Ectodermal cell (in vitro differentiated cells): ENCODE data around the gene ADAM21.
"Not testable (repeated sequence)": the region's sequence is repeated elsewhere in the genome, so short reads cannot be mapped to it uniquely, and the experiment has no call there.

ENCODE experiments used
- H3K27ac ChIP-seq: 2 replicates; pipeline ENCODE4 v1.7.0; 2013; ENCODE audit warnings: mild to moderate bottlenecking, low read depth, low read length; ENCODE audit not compliant: insufficient read depth, poor library complexity, severe bottlenecking
- H3K27me3 ChIP-seq: 2 replicates; pipeline ENCODE4 v1.7.0; 2013; ENCODE audit warnings: mild to moderate bottlenecking, low read length; ENCODE audit not compliant: insufficient read depth, control insufficient read depth, poor library complexity, severe bottlenecking
- H3K36me3 ChIP-seq: one replicate; pipeline ENCODE4 v1.7.0; 2013; ENCODE audit warnings: low read length; ENCODE audit not compliant: control insufficient read depth, insufficient read depth
- H3K4me1 ChIP-seq: one replicate; pipeline ENCODE4 v1.7.0; 2013; ENCODE audit warnings: low read length; ENCODE audit not compliant: control insufficient read depth, insufficient read depth
- H3K4me3 ChIP-seq: 2 replicates; pipeline ENCODE4 v1.7.0; 2013; ENCODE audit warnings: low read depth, low read length, control low read depth; ENCODE audit not compliant: insufficient read depth
- H3K9me3 ChIP-seq: 2 replicates; pipeline ENCODE4 v1.7.0; 2013; ENCODE audit warnings: mild to moderate bottlenecking, low read length, moderate library complexity; ENCODE audit not compliant: control insufficient read depth
- WGBS, 2 experiments: methylation state at CpG; one replicate each; pipeline ENCODE4 v1.1.7; 2013; ENCODE audit warnings: missing lambda C conversion rate in 2 of 2; 5-methylcytosine and 5-hydroxymethylcytosine counted together

Gene ADAM21

DNA sequence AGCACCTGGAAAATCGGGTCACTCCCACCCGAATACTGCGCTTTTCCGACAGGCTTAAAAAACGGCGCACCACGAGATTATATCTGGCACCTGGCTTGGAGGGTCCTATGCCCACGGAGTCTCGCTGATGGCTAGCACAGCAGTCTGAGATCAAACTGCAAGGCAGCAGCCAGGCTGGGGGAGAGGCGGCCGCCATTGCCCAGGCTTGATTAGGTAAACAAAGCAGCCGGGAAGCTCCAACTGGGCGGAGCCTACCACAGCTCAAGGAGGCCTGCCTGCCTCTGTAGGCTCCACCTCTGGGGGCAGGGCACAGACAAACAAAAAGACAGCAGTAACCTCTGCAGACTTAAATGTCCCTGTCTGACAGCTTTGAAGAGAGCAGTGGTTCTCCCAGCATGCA lies 23.5 kb downstream of the ADAM21 start:
- H3K9me3 ChIP-seq, H3K4me3 ChIP-seq, H3K4me1 ChIP-seq, H3K36me3 ChIP-seq, H3K27ac ChIP-seq, H3K27me3 ChIP-seq: not testable (repeated sequence)
- 80 to 81% methylated on average over 13 of the region's 13 CpGs for WGBS, 2 experiments

DNA sequence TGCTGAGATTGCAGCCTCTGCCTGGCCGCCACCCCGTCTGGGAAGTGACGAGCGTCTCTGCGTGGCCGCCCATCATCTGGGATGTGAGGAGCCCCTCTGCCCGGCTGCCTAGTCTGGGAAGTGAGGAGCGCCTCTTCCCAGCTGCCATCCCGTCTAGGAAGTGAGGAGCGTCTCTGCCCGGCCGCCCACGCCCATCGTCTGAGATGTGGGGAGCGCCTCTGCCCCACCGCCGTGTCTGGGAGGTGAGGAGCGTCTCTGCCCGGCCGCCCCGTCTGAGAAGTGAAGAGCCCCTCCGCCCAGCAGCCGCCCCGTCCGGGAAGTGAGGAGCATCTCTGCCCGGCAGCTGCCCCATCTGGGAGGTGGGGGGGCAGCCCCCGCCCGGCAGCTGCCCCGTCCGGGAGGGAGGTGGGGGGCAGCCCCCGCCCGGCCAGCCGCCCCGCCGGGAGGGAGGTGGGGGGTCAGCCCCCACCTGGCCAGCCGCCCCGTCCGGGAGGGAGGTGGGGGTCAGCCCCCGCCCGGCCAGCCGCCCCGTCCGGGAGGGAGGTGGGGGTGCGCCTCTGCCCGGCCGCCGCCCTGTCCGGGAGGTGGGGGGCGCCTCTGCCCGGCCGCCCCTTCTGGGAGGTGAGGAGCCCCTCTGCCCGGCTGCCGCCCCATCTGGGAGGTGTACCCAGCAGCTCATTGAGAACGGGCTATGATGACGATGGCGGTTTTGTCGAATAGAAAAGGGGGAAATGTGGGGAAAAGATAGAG lies 25.6 kb downstream of the ADAM21 start:
- H3K27me3 ChIP-seq, H3K36me3 ChIP-seq, H3K4me1 ChIP-seq, H3K27ac ChIP-seq, H3K4me3 ChIP-seq, H3K9me3 ChIP-seq: not testable (repeated sequence)
- 95 to 96% methylated on average over 53 to 54 of the region's 57 CpGs for WGBS, 2 experiments

DNA sequence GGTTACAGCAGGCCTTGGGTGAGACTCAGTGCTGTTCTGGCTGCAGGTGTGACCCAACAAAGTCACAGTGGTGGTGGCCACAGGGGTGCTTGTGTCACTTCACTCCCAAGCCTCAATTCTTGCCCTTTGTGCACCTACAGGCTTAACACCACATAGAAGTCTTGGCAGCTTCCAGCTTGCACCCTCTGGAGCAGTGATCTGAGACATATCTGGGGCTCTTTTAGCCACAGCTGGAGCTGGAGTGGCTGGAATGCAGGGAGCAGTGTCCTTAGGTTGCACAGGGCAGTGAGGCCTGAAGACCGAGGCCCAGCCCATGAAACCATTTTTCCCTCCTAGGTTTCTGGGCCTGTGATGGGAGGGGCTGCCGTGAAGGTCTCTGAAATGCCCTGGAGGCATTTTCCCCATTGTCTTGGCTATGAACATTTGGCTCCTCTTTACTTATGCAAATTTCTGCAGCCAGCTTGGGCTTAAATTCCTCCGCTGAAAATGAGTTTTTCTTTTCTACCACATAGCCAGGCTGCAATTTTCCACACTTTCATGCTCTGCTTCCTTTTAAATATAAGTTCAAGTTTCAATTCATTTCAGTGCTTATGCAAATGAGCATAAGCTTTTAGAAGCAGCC lies 37.7 kb downstream of the ADAM21 start:
- H3K9me3 ChIP-seq, result peaks cover 2% of the 10 kb centered on the region
- H3K4me3 ChIP-seq, result no peak overlapping the region
- WGBS, 2 experiments, result 70 to 75% methylated on average over 3 of the region's 3 CpGs
- H3K27ac ChIP-seq, result no peak overlapping the region
- no peaks in the 10 kb centered on the region for H3K36me3 ChIP-seq
- H3K4me1 ChIP-seq, result no peaks in the 10 kb centered on the region
- H3K27me3 ChIP-seq, result no peaks in the 10 kb centered on the region

DNA sequence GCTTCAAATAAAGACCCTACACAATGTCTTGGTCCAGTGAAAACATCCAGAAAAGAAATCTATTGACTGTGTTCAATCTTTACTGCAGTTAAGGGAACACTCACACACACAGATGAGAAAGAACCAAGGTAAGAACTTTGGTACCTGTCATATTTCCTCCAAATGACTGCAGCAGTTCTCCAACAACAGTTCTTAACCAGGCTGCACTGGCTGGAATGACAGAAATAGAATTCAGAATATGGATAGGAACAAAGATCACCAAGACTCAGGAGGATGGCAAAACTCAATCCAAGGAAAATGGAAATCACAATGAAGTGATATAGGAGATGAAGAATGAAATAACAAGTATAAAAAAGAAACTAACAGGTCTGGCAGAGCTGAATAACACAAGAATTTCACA lies 46.2 kb downstream of the ADAM21 start:
- no peaks in the 10 kb centered on the region for H3K36me3 ChIP-seq
- no peaks in the 10 kb centered on the region for H3K27me3 ChIP-seq
- H3K4me1 ChIP-seq, result no peaks in the 10 kb centered on the region
- no peaks in the 10 kb centered on the region for H3K9me3 ChIP-seq
- H3K27ac ChIP-seq, result no peak overlapping the region
- H3K4me3 ChIP-seq, result no peak overlapping the region
